ENCODE data around the gene MPRIP.
"Not testable (repeated sequence)": the region's sequence is repeated elsewhere in the genome, so short reads cannot be mapped to it uniquely, and the experiment has no call there.

Gene MPRIP

DNA sequence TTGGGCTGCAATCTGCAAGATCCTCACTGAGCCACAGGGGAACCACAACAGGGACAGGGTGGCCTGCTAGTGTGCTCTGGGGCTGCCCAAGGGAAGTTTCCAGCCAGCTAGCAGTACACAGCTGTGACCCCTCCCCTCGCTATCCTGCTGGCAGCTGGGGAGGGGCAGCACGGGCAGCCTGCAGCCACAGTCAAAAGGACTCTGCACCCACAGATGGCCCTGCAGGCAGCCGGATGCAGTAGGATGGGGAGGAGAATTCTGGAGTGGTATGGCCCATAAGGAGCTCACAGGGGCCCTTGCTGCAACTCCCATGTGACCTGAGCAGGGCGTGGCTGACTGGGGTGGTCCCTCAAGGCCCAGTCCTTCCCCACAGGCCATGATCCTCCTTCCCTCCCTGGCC, 89.6 kb downstream of the MPRIP start:
- H3K27me3 ChIP-seq (replicated peaks) = no peaks in the 10 kb centered on the region
- H3K27ac ChIP-seq = no peak overlapping the region
- TF ChIP-seq, protein P1, sequence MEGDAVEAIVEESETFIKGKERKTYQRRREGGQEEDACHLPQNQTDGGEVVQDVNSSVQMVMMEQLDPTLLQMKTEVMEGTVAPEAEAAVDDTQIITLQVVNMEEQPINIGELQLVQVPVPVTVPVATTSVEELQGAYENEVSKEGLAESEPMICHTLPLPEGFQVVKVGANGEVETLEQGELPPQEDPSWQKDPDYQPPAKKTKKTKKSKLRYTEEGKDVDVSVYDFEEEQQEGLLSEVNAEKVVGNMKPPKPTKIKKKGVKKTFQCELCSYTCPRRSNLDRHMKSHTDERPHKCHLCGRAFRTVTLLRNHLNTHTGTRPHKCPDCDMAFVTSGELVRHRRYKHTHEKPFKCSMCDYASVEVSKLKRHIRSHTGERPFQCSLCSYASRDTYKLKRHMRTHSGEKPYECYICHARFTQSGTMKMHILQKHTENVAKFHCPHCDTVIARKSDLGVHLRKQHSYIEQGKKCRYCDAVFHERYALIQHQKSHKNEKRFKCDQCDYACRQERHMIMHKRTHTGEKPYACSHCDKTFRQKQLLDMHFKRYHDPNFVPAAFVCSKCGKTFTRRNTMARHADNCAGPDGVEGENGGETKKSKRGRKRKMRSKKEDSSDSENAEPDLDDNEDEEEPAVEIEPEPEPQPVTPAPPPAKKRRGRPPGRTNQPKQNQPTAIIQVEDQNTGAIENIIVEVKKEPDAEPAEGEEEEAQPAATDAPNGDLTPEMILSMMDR (IDR thresholded peaks at IDR 0.05; ENCODE audit: low read depth, low read length, missing control alignments) = no peak
- in situ Hi-C loops (cut with HindIII; ENCODE audit: low pct_ligation_motif_present, low sequenced_read_pairs) = no loop called here
- DNase-seq = no peak
- peaks cover 70% of the 10 kb centered on the region for H3K36me3 ChIP-seq (replicated peaks)
- H3K4me3 ChIP-seq (ENCODE audit: low read depth, low read length) = no peak overlapping the region

DNA sequence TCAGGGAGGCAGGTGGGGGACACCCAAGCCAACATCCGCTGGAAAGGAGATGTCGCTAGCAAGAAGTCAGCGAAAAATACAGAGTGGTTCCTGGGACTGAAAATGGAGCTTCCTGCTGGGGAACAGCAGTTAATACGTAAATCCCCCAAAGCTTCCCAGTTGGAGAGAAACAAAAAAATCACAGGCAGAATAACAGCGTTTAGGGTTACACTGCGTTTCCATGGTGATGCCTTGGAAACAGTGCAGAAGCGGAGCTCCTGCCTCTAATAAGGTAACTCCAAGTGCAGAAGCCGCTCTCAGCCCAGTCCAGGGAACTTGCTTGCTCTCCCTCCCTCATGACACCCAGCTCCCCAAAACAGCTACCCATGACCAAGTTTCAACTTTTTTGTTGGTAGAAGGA, 90.5 kb downstream of the MPRIP start:
- in situ Hi-C loops (cut with HindIII; ENCODE audit: low pct_ligation_motif_present, low sequenced_read_pairs) = no loop called here
- no peak overlapping the region for H3K27ac ChIP-seq
- H3K4me3 ChIP-seq (ENCODE audit: low read depth, low read length) = no peak overlapping the region
- H3K36me3 ChIP-seq (replicated peaks) = peaks cover 73% of the 10 kb centered on the region
- TF ChIP-seq, protein P1 (IDR thresholded peaks at IDR 0.05; ENCODE audit: low read depth, low read length, missing control alignments) = no peak
- DNase-seq = no peak
- H3K27me3 ChIP-seq (replicated peaks) = no peaks in the 10 kb centered on the region

DNA sequence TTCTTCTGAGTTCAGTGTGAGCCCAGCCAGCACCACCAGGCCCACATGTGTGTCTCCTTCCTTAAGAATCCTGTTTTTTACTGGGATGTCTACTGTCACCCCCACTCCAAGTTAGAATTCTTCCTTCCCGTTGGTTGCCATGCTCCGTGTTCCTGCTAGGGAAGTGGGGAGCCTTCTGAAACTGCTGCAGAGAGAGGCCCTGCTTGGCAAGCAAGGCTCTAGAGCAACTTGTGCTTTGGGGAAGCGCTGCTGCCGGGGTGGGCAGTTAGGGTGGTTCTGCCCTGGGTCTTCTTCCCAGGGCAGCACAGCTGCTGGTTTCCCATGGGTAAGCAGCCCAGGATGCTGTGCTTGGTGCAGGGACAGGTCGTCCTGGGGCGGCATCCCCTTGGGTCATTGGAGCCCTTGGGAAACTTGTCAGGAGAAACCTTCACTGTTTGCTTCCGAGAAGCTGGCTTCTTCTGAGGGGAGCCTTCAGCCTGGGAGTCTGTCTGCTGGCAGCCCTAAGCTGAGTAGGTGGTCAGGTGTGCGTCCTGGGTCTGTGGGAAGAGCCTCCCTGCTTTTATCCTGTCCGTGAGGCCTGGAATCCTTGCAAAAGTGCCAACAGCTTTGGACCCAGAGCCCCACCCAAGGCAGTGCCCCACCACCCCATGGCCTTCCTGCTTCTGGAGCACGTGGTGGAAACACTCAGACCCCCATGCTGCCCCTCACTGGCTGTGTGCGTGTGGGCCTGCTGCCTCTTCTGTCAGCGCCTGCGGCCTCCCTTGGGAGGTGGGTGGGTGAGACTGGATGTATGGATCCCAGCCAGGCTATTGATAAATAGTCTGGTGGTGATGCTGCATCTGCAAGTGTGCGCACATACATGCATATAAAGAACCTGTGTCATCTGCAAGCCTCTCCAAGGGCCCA, 92.0 kb downstream of the MPRIP start:
- no peak overlapping the region for H3K27ac ChIP-seq

DNA sequence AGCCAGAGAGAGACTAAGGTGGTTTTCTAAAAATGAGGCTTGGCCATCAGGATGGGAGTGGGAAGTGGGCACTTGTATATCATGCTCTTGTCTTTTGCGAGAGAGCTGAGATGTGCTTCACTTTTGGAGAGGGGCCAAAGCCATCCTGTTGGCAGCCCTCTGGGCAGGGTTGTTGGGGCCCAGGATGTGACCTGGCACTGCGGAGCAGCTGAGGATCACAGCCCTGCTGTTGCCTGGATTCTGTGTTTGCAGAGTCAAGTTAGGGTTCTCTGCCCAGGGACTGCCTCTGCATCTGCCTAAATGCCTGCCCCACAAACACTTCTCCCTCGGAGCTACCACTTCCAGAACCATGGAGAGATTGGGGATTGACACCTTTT, 92.7 kb downstream of the MPRIP start:
- Histone ChIP-seq H3K27ac (no peak overlapping the region), H3K36me3 (replicated peaks) (peaks cover 79% of the 10 kb centered on the region), H3K27me3 (replicated peaks) (no peaks in the 10 kb centered on the region), H3K4me3 (ENCODE audit: low read depth, low read length) (no peak overlapping the region)
- TF ChIP-seq, protein P1 (IDR thresholded peaks at IDR 0.05; ENCODE audit: low read depth, low read length, missing control alignments) = no peak
- in situ Hi-C loops (cut with HindIII; ENCODE audit: low pct_ligation_motif_present, low sequenced_read_pairs) = no loop called here
- DNase-seq = no peak

More for the DNA sequence above, 92.0 kb downstream of the MPRIP start:
- no peak for DNase-seq
- in situ Hi-C loops (cut with HindIII; ENCODE audit: low pct_ligation_motif_present, low sequenced_read_pairs) = no loop called here
- Histone ChIP-seq H3K4me3 (ENCODE audit: low read depth, low read length) (no peak overlapping the region), H3K36me3 (replicated peaks) (peaks cover 78% of the 10 kb centered on the region), H3K27me3 (replicated peaks) (no peaks in the 10 kb centered on the region)
- TF ChIP-seq, protein P1 (IDR thresholded peaks at IDR 0.05; ENCODE audit: low read depth, low read length, missing control alignments) = no peak

DNA sequence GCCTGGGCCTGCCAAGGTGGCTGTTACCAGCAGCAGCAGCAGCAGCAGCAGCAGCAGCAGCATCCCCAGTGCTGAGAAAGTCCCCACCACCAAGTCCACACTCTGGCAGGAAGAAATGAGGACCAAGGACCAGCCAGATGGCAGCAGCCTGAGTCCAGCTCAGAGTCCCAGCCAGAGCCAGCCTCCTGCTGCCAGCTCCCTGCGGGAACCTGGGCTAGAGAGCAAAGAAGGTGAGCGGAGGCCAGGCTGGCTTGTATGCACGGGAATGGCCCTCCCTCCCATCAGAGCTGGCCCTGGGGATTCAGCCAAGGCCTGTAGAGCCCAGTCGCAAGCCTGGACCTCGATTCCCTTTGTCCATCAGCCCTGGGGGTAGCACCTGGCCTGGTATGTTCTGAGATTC, 94.0 kb downstream of the MPRIP start:
- DNase-seq; H3K27ac ChIP-seq; H3K4me3 ChIP-seq (ENCODE audit: low read depth, low read length); in situ Hi-C loops (cut with HindIII; ENCODE audit: low pct_ligation_motif_present, low sequenced_read_pairs); H3K27me3 ChIP-seq (replicated peaks): not testable (repeated sequence)
- peaks cover 72% of the 10 kb centered on the region for H3K36me3 ChIP-seq (replicated peaks)

DNA sequence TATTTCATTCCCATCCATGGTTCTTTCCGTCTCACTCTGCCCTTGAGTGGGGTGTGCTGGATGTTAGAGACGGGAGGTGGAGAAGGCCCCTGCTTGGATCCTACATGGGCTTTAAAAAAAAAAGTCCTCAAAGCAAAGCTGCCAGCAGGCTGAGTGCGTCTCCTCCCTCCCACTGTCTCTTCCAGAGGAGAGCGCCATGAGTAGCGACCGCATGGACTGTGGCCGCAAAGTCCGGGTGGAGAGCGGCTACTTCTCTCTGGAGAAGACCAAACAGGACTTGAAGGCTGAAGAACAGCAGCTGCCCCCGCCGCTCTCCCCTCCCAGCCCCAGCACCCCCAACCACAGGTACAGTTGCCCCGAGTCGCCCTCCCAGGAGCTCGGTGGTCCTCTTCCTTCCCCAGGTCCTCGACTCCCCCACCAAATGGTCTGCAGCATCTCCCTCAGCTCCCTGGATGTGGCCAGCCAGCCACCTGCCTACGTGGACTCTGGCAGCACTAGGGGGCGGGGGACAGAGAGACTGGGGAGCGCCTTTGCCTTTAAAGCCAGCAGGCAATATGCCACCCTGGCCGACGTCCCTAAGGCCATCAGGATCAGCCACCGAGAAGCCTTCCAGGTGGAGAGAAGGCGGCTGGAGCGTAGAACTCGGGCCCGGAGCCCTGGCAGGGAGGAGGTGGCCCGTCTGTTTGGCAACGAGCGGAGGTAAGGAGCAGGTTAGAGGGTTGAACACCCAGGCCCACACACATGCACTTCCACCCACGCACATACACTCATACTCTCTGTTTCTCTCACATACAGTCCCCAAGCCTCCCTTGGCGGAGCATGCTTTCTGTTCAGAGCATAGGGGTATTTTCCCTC, 95.7 kb downstream of the MPRIP start:
- Histone ChIP-seq H3K27me3 (replicated peaks) (no peaks in the 10 kb centered on the region), H3K27ac (no peak overlapping the region), H3K36me3 (replicated peaks) (peaks cover 71% of the 10 kb centered on the region), H3K4me3 (ENCODE audit: low read depth, low read length) (no peak overlapping the region)
- TF ChIP-seq, protein P1 (IDR thresholded peaks at IDR 0.05; ENCODE audit: low read depth, low read length, missing control alignments) = no peak
- no peak for DNase-seq
- in situ Hi-C loops (cut with HindIII; ENCODE audit: low pct_ligation_motif_present, low sequenced_read_pairs) = no loop called here
